Measurements from ENCODE around the gene MYOM1.

Gene MYOM1

GRCh38 chr18:3104190-3105054, 115.3 kb downstream of the MYOM1 start:
- TF ChIP-seq, protein P1, sequence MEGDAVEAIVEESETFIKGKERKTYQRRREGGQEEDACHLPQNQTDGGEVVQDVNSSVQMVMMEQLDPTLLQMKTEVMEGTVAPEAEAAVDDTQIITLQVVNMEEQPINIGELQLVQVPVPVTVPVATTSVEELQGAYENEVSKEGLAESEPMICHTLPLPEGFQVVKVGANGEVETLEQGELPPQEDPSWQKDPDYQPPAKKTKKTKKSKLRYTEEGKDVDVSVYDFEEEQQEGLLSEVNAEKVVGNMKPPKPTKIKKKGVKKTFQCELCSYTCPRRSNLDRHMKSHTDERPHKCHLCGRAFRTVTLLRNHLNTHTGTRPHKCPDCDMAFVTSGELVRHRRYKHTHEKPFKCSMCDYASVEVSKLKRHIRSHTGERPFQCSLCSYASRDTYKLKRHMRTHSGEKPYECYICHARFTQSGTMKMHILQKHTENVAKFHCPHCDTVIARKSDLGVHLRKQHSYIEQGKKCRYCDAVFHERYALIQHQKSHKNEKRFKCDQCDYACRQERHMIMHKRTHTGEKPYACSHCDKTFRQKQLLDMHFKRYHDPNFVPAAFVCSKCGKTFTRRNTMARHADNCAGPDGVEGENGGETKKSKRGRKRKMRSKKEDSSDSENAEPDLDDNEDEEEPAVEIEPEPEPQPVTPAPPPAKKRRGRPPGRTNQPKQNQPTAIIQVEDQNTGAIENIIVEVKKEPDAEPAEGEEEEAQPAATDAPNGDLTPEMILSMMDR (IDR thresholded peaks at IDR 0.05; ENCODE audit: low read depth, low read length, missing control alignments) = no peak
- no peak overlapping the region for H3K4me3 ChIP-seq (replicated peaks; ENCODE audit: low read depth, low read length)
- DNase-seq (ENCODE audit: extremely low read depth, low read depth) = no peak

- DNase-seq (ENCODE audit: extremely low read depth, low read depth) = no peak
- TF ChIP-seq, protein P1 (IDR thresholded peaks at IDR 0.05; ENCODE audit: low read depth, low read length, missing control alignments) = no peak
- H3K4me3 ChIP-seq (replicated peaks; ENCODE audit: low read depth, low read length) = no peak overlapping the region
Measured at GRCh38 chr18:3103576-3103975, 116.2 kb downstream of the MYOM1 start.

GRCh38 chr18:3102983-3103382, 116.8 kb downstream of the MYOM1 start:
- no peak for DNase-seq (ENCODE audit: extremely low read depth, low read depth)
- TF ChIP-seq, protein P1 (IDR thresholded peaks at IDR 0.05; ENCODE audit: low read depth, low read length, missing control alignments) = no peak
- H3K4me3 ChIP-seq (replicated peaks; ENCODE audit: low read depth, low read length) = no peak overlapping the region

- no peak overlapping the region for H3K4me3 ChIP-seq (replicated peaks; ENCODE audit: low read depth, low read length)
- TF ChIP-seq, protein P1 (IDR thresholded peaks at IDR 0.05; ENCODE audit: low read depth, low read length, missing control alignments) = no peak
- no peak for DNase-seq (ENCODE audit: extremely low read depth, low read depth)
Measured at GRCh38 chr18:3100498-3101132, 119.2 kb downstream of the MYOM1 start.

- H3K4me3 ChIP-seq (replicated peaks; ENCODE audit: low read depth, low read length) = no peak overlapping the region
- no peak for DNase-seq (ENCODE audit: extremely low read depth, low read depth)
- TF ChIP-seq, protein P1 (IDR thresholded peaks at IDR 0.05; ENCODE audit: low read depth, low read length, missing control alignments) = no peak
Measured at GRCh38 chr18:3099327-3099726, 120.4 kb downstream of the MYOM1 start.

DNA sequence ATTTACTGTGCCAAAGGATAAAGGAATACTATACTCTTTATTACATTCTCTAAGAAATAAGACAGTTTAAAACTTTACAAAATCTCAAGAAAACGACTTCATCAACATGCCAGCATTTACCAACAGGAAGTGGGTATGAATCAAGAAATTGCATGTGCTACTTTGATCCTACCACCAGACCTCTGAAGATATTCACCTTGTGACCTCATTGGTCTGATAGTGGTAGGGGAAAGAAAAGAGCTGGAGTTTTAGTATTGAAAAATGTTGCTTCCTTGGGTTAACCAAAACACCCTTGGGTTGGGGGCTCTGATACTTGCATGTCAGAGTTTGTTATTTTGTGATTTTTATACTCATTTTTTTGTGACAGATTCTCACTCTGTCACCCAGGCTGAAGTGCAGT, 122.7 kb downstream of the MYOM1 start:
- H3K4me3 ChIP-seq (replicated peaks; ENCODE audit: low read depth, low read length) = no peak overlapping the region
- TF ChIP-seq, protein P1 (IDR thresholded peaks at IDR 0.05; ENCODE audit: low read depth, low read length, missing control alignments) = no peak
- DNase-seq (ENCODE audit: extremely low read depth, low read depth) = no peak

Data from HFF-Myc (cell line).